GM23338 (cell line): ENCODE data around the gene PPM1H.

ENCODE experiments used
- CREB1 ChIP-seq: fragments of 250-450 bp; sonication (Bioruptor Pico); IDR thresholded peaks from 2 replicates; pipeline ENCODE4 v1.5.0; 2020; ENCODE audit warnings: low read depth, mild to moderate bottlenecking, moderate library complexity
- POLR2AphosphoS5 ChIP-seq: IDR thresholded peaks from 2 replicates; pipeline ENCODE4 v1.6.1; 2016; ENCODE audit warnings: antibody characterized with exemption, low read depth
- STAT1 ChIP-seq: IDR thresholded peaks from one replicate; pipeline ENCODE4 v1.6.1; 2016; ENCODE audit warnings: antibody characterized with exemption; ENCODE audit not compliant: unreplicated experiment
- TF ChIP-seq, protein P1 (sequence below), 2 experiments: fragments of 200-600 bp in 1 of 2; sonication (generic) in 1 of 2; conservative IDR thresholded peaks; 2 replicates each; pipeline versions ENCODE4 v1.5.1 to v1.6.1; 2016 to 2017; ENCODE audit warnings: antibody characterized with exemption in 2 of 2, low read depth in 2 of 2, mild to moderate bottlenecking in 2 of 2, moderate library complexity in 1 of 2
- TF ChIP-seq, protein P2 (sequence below): IDR thresholded peaks from one replicate; pipeline ENCODE4 v1.6.1; 2018; ENCODE audit warnings: antibody characterized with exemption; ENCODE audit not compliant: unreplicated experiment

DNA sequence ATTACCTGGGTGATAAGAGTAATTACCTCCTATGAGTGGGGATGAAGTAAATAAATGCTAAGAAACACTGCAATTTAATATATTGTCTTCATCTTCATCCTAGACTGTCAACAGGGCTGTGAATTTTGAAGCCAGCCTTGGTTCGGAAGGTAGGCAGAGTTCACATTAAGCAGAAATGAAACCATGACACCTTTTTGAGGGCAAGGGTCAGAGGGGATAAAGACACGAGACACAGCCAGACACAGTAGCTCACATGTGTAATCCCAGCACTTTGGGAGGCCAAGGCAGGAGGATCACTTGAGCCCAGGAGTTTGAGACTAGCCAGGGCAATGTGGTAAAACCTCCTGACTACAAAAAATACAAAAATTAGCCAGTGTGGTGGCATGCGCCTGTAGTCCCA lies 243.6 kb downstream of the PPM1H start:
- TF ChIP-seq, protein P1, sequence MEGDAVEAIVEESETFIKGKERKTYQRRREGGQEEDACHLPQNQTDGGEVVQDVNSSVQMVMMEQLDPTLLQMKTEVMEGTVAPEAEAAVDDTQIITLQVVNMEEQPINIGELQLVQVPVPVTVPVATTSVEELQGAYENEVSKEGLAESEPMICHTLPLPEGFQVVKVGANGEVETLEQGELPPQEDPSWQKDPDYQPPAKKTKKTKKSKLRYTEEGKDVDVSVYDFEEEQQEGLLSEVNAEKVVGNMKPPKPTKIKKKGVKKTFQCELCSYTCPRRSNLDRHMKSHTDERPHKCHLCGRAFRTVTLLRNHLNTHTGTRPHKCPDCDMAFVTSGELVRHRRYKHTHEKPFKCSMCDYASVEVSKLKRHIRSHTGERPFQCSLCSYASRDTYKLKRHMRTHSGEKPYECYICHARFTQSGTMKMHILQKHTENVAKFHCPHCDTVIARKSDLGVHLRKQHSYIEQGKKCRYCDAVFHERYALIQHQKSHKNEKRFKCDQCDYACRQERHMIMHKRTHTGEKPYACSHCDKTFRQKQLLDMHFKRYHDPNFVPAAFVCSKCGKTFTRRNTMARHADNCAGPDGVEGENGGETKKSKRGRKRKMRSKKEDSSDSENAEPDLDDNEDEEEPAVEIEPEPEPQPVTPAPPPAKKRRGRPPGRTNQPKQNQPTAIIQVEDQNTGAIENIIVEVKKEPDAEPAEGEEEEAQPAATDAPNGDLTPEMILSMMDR (conservative IDR thresholded peaks at IDR 0.05; ENCODE audit: low read depth in 2 of 2): no peak
- TF ChIP-seq POLR2AphosphoS5 (no peak), STAT1 (no peak), CREB1 (no peak)
- TF ChIP-seq, protein P2, sequence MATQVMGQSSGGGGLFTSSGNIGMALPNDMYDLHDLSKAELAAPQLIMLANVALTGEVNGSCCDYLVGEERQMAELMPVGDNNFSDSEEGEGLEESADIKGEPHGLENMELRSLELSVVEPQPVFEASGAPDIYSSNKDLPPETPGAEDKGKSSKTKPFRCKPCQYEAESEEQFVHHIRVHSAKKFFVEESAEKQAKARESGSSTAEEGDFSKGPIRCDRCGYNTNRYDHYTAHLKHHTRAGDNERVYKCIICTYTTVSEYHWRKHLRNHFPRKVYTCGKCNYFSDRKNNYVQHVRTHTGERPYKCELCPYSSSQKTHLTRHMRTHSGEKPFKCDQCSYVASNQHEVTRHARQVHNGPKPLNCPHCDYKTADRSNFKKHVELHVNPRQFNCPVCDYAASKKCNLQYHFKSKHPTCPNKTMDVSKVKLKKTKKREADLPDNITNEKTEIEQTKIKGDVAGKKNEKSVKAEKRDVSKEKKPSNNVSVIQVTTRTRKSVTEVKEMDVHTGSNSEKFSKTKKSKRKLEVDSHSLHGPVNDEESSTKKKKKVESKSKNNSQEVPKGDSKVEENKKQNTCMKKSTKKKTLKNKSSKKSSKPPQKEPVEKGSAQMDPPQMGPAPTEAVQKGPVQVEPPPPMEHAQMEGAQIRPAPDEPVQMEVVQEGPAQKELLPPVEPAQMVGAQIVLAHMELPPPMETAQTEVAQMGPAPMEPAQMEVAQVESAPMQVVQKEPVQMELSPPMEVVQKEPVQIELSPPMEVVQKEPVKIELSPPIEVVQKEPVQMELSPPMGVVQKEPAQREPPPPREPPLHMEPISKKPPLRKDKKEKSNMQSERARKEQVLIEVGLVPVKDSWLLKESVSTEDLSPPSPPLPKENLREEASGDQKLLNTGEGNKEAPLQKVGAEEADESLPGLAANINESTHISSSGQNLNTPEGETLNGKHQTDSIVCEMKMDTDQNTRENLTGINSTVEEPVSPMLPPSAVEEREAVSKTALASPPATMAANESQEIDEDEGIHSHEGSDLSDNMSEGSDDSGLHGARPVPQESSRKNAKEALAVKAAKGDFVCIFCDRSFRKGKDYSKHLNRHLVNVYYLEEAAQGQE: no peak
